Cardiac fibroblast (primary cell): Measurements from ENCODE around the gene ZXDC.
A peak's percentile ranks its signal among the peaks of the same experiment; 100 is the strongest.

Source experiments
- DNase-seq, 2 donors: peaks; one replicate each; pipeline versions ENCODE4 v3.0.0 to v3.0.0-alpha.2; 2010; ENCODE audit warnings: low read depth in 2 of 2
- H3K4me3 ChIP-seq, 2 donors: replicated peaks in 1 of 2; 1 replicate in 1 of 2; 2 replicates in 1 of 2; pipeline ENCODE4 v1.5.1; 2011; ENCODE audit warnings: low read depth in 2 of 2, low read length in 2 of 2, mild to moderate bottlenecking in 2 of 2, moderate library complexity in 1 of 2
- CTCF ChIP-seq: IDR thresholded peaks from one replicate; pipeline ENCODE4 v1.5.1; 2011; ENCODE audit warnings: low read depth, mild to moderate bottlenecking, low read length, inconsistent platforms

Gene ZXDC

GRCh38 chr3:126397610-126398422 is 77.9 kb downstream of the ZXDC start:
- no peak overlapping the region for H3K4me3 ChIP-seq
- no peak for DNase-seq
- no peak for TF ChIP-seq CTCF

- TF ChIP-seq CTCF, result no peak
- DNase-seq, result no peak
- H3K4me3 ChIP-seq, result no peak overlapping the region
These were observed 79.2 kb downstream of the ZXDC start for GRCh38 chr3:126396536-126396935.

DNA sequence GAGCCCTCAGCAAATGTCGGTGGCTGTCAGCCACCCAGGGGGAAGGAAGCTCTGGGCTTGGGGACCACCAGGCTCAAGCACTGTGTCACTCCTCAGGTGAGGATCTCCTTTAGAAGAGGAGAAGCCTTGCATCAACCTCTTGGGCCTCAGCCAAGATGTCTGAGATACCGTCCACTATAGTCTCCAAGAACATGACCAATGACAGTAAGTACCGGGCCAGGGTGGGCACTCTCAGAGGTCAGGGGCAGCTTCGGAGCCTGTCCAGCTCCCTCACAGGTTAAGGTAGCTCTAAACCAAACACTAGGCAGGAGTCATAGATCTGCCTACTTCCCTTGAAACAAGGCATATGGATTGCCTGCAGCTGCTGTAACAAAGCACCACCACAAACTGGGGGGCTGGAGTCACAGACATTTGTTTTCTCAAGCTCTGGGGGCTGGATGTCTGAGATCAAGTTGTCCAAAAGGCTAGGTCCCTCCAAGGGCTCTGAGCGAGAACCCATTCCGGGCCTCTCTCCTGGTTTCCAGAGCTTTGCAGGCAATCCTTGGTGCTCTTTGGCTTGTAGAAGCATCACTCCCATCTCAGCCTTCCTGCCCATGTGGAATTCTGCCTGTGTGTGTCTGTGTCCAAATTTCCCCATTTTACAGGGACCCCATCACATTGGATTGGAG is 79.7 kb downstream of the ZXDC start:
- H3K4me3 ChIP-seq, result no peak overlapping the region
- DNase-seq, result no peak
- no peak for TF ChIP-seq CTCF

DNA sequence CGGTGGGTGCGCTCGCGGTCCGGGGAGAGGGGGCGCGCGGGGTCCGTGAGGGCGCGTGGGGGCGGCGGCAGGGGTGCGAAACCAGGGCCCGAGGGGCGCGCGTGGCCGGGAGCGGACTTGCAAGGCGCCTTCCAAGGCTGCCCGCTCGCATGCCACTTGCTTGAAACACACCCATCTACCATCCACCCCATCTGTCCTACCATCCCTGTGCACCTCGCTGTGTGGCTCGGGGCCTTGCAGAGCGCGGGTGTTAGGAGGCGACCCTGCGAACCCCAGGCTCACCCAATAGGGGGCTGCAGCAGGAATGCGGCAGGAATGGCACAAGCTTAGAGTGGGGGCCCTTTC is 80.7 kb downstream of the ZXDC start:
- TF ChIP-seq CTCF, result no peak
- no peak for DNase-seq
- H3K4me3 ChIP-seq, result no peak overlapping the region

GRCh38 chr3:126394179-126394976 is 81.3 kb downstream of the ZXDC start, which contains the start of gene CFAP100:
TSS of gene CFAP100 (plus strand) at chr3:126394909. CDS start at chr3:126396001, 1,092 bp downstream.
- no peak for TF ChIP-seq CTCF
- DNase-seq, result peak; percentile 37 to 53
- no peak within 1 kb of the TSS for H3K4me3 ChIP-seq

DNA sequence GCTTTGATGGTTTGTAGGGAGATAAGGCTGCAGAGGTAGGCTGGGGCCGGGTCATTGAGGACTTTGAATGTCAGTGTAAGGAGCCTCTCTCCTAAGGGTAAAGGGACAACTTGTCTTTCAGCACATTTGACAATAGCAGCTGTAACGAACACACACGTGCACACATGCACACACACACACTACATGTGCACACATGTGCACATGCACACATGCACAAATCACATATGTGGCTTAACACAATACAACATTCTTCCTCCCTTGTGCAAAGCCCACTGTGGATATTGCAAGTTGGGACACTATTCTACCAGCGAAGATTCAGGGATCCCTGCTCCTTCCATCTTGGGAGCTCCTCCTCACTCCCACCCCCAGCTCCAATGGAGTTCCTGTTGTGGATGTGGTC is 82.1 kb downstream of the ZXDC start:
- no peak for DNase-seq
- no peak for TF ChIP-seq CTCF
- H3K4me3 ChIP-seq, result no peak overlapping the region
